Cardiac muscle cell (in vitro differentiated cells and primary cell): ENCODE measurements around the gene UQCC2. TPM values are rescaled to one million over a fixed set of nuclear protein-coding genes. Genes with fewer than 3 reads are reported as not detected.

ENCODE experiments used
- DNase-seq, 2 donors: peaks; one replicate each; pipeline versions ENCODE4 v3.0.0 to v3.0.0-alpha.2; 2010 to 2017; ENCODE audit warnings: low read depth in 1 of 2, low spot score in 1 of 2
- H3K27ac ChIP-seq: fragments of 200-600 bp; sonication (generic); 2 replicates; pipeline ENCODE4 v1.5.1; 2016
- H3K27me3 ChIP-seq: fragments of 200-600 bp; sonication (generic); 2 replicates; pipeline ENCODE4 v1.6.0; 2016; ENCODE audit warnings: control low read depth
- H3K36me3 ChIP-seq: fragments of 200-600 bp; sonication (generic); 2 replicates; pipeline ENCODE4 v1.5.1; 2016; ENCODE audit warnings: control low read depth
- H3K4me1 ChIP-seq: fragments of 200-600 bp; sonication (generic); 2 replicates; pipeline ENCODE4 v1.8.1; 2017; ENCODE audit warnings: low read depth, mild to moderate bottlenecking, mixed run types
- H3K4me3 ChIP-seq: fragments of 200-600 bp; sonication (generic); 2 replicates; pipeline ENCODE4 v1.5.1; 2016; ENCODE audit warnings: mild to moderate bottlenecking
- H3K9me3 ChIP-seq: fragments of 200-600 bp; sonication (generic); 2 replicates; pipeline ENCODE4 v1.5.1; 2017; ENCODE audit warnings: low read depth, mild to moderate bottlenecking, control low read depth
- CTCF ChIP-seq: IDR thresholded peaks from 2 replicates; pipeline ENCODE4 v1.5.1; 2012; ENCODE audit warnings: low read depth, mild to moderate bottlenecking, low read length
- polyA plus RNA-seq: library from polyadenylated mRNA; unstranded; fragments of >200 nt; fragmentation: Nextera tagmentation; extraction: Ambion mirVana; gene quantifications from 2 replicates; pipeline ENCODE4 v1.2.1, GENCODE V29; 2016
- total RNA-seq: library from RNA; depleted of rRNA; stranded (reverse); fragments of >200 nt; gene quantifications from 2 replicates; pipeline ENCODE4 v1.2.3, GENCODE V29; 2016

Gene UQCC2
- total and polyA plus RNA-seq, 2 experiments from 2014 or later, result 40.1 to 232 TPM

DNA sequence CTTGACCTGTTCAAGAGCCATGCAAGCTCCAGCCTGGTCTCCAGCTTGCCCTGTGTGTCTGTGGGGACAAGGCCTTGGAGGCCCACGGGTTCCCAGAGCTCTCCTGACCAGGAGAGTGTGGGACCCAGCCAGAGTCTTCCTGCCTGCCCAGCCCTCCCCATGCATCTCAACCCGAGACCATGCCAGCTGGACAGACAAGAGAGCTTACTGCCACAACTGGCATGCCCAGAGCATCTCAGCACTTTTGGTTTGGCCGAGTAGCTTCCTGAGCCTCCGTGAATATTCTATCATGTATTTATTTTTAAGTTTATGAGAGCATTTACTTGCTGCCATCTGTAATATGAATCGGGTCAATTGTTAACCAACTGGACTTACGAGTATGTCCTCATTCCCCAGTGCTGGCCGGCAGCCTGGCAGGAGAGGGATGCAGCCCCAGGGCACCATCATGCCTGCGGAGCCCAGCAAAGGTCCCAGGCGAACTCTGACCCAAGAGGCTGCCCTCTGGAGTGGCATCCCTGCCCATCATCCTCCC is 20.3 kb upstream of the UQCC2 start:
- no peak for DNase-seq
- H3K4me3 ChIP-seq, result no peak overlapping the region
- peaks cover 9% of the 10 kb centered on the region for H3K4me1 ChIP-seq
- no peak for TF ChIP-seq CTCF
- no peaks in the 10 kb centered on the region for H3K27me3 ChIP-seq
- no peaks in the 10 kb centered on the region for H3K9me3 ChIP-seq
- no peaks in the 10 kb centered on the region for H3K36me3 ChIP-seq
- H3K27ac ChIP-seq, result no peak overlapping the region

DNA sequence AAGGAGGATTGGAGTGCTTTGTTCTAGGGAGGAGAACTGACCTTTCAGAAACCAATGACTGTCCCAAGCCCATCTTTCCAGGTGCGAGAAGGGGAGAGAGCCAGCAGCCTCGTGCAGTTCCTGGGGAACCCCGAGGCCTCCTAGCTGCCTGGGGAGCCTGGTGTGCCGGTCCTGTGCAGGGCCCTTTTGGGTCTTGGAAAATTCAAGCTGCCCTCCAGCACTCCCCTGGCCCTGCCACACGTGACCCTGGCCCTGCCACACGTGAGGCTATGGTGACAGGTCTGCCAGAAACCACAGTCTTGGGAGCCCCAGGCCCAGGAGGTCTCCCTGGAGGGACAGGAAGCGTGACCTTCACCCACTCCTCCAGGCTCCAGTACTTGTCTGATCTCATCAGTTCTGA is 19.5 kb upstream of the UQCC2 start:
- H3K27me3 ChIP-seq, result no peaks in the 10 kb centered on the region
- no peak for TF ChIP-seq CTCF
- no peaks in the 10 kb centered on the region for H3K36me3 ChIP-seq
- H3K4me1 ChIP-seq, result peaks cover 9% of the 10 kb centered on the region
- no peak overlapping the region for H3K4me3 ChIP-seq
- no peak for DNase-seq
- no peak overlapping the region for H3K27ac ChIP-seq
- H3K9me3 ChIP-seq, result no peaks in the 10 kb centered on the region

DNA sequence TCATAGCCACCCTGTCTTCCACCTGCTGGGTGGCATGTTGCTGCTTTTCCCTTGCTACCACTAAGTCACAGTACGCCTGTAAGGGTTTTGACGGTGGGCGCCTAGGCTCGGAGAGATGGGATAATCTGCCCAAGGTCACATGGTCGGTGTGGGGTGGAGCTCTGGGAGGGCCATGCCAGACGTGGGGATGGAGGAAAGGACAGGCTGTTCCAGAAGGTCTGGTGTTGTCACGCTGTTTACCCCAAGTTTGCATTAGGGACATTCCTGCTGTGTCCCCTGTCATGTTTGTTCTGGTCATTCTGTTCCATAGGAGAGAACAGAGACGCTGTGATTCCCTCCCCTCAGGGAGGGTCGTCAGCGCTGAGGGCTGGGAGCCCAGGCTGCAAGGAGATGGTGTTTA is 19.1 kb upstream of the UQCC2 start:
- Histone ChIP-seq H3K9me3 (no peaks in the 10 kb centered on the region), H3K27me3 (no peaks in the 10 kb centered on the region), H3K27ac (no peak overlapping the region), H3K4me3 (no peak overlapping the region), H3K4me1 (peaks cover 9% of the 10 kb centered on the region), H3K36me3 (no peaks in the 10 kb centered on the region)
- DNase-seq, result no peak
- TF ChIP-seq CTCF, result no peak

DNA sequence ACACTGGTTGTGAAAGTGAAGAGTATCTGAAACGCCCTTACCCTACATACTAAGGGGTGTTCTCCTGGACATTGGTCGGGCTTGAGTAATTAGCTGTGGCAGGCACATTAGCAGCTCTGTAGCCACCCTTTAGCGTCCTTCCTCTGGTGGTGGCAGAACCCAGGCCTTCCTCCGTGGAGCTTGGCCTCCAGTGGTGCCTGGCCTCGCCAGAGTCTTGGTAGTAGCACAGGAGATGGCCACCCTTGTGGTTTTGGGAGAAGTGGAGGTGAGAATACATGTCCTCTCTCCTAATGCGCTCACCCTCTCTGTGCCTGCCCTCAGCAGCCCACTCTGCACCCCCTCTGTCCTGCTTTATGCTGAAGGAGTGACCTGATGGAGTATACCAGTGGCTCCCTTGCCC is 17.6 kb upstream of the UQCC2 start:
- no peak for DNase-seq
- no peak overlapping the region for H3K4me3 ChIP-seq
- H3K27me3 ChIP-seq, result no peaks in the 10 kb centered on the region
- H3K9me3 ChIP-seq, result no peaks in the 10 kb centered on the region
- peaks cover 10% of the 10 kb centered on the region for H3K4me1 ChIP-seq
- TF ChIP-seq CTCF, result no peak
- no peaks in the 10 kb centered on the region for H3K36me3 ChIP-seq
- no peak overlapping the region for H3K27ac ChIP-seq

- Histone ChIP-seq H3K9me3 (no peaks in the 10 kb centered on the region), H3K4me1 (peaks cover 16% of the 10 kb centered on the region), H3K4me3 (no peak overlapping the region), H3K36me3 (no peaks in the 10 kb centered on the region), H3K27me3 (no peaks in the 10 kb centered on the region), H3K27ac (no peak overlapping the region)
- DNase-seq, result no peak
- TF ChIP-seq CTCF, result no peak
Measured at GRCh38 chr6:33728438-33728837, 16.9 kb upstream of the UQCC2 start.

- Histone ChIP-seq H3K4me3 (no peak overlapping the region), H3K9me3 (no peaks in the 10 kb centered on the region), H3K36me3 (no peaks in the 10 kb centered on the region), H3K27me3 (no peaks in the 10 kb centered on the region), H3K27ac (no peak overlapping the region), H3K4me1 (peaks cover 22% of the 10 kb centered on the region)
- no peak for DNase-seq
- no peak for TF ChIP-seq CTCF
Measured at GRCh38 chr6:33727932-33728331, 16.4 kb upstream of the UQCC2 start.
